ENCODE data around the gene GPATCH1.
"Not testable (repeated sequence)": the region's sequence is repeated elsewhere in the genome, so short reads cannot be mapped to it uniquely, and the experiment has no call there.

GPATCH1 gene, protein sequence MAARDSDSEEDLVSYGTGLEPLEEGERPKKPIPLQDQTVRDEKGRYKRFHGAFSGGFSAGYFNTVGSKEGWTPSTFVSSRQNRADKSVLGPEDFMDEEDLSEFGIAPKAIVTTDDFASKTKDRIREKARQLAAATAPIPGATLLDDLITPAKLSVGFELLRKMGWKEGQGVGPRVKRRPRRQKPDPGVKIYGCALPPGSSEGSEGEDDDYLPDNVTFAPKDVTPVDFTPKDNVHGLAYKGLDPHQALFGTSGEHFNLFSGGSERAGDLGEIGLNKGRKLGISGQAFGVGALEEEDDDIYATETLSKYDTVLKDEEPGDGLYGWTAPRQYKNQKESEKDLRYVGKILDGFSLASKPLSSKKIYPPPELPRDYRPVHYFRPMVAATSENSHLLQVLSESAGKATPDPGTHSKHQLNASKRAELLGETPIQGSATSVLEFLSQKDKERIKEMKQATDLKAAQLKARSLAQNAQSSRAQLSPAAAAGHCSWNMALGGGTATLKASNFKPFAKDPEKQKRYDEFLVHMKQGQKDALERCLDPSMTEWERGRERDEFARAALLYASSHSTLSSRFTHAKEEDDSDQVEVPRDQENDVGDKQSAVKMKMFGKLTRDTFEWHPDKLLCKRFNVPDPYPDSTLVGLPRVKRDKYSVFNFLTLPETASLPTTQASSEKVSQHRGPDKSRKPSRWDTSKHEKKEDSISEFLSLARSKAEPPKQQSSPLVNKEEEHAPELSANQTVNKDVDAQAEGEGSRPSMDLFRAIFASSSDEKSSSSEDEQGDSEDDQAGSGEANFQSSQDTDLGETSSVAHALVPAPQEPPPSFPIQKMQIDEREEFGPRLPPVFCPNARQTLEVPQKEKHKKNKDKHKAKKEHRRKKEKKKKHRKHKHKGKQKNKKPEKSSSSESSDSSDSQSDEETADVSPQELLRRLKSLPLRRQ

DNA sequence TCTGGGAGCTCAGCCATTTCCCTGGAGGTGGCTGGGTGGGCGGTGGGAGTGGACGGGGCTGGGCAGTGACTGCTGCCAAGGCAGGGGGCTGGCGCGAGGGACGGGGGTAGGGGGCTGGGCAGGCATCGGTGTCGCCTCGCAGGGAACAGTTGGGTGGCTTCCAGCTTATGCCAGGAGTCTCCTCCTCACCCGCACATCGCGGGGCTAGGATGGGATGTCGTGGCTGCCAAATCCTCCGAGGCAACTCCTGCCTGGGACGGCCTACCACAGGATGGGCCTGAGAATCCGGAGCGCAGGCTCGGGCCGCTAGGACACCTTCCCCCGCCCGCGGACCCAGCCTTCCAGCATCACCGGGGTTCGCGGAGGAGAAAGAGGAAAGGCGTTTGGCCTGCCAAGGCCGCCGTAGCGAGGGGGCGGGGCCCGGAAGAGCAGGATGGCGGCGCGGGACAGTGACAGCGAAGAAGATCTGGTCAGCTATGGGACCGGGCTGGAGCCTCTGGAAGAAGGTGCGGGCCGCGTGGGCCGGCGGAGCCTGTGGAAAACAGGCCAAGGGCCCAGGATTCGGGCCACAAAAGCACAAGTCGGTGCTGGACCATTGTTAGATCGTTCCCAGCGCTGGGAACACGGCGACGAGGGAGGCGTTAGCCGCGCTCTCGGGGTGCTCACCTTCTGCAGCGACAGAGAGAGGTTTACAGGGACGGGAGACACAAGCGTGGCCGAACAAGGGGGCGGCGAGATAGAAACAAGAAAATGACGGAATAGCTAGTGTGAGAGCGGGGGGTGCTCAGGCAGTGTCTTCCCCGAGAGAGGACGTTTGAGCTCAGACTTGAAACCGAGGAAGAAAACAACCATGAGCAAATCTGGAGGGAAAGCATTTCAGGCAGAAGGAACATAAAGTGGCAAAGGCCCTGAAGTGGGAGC, at the start of gene GPATCH1:
TSS of gene GPATCH1 (plus strand) at position 421 of the 921 bp plus-strand sequence. CDS start at position 434, 13 bp downstream.
- DNase-seq, result peak; percentile 82
- in situ Hi-C loops (cut with MboI; ENCODE audit: low pct_unique_long_range_greater_than_20kb, low sequenced_read_pairs), result no loop called here

DNA sequence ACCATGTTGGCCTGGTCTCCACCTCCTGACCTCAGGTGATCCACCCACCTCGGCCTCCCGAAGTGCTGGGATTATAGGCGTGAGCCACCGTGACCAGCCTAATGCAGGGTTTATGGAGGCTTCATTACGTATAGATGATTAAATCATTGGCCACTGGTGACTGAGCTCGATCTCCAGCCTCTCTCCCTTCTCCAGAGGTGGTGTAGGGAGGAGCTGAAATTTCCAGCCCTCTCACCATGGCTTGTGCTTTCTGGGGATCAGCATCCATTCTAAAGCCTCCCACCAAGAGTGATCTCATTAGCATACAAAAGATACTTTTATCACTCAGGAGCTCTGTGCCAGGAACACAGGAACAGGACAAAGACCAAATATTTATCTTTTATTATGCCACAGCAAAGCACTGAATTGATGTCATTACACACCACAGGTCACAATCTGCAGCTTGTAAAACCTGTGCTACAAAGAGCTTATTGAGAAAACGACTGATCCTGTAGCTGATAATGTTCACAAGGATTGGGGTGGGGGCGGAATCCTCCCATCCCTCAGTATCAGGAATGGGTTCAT, 48.7 kb upstream of the GPATCH1 start:
- DNase-seq, result no peak
- in situ Hi-C loops (cut with MboI; ENCODE audit: low pct_unique_long_range_greater_than_20kb, low sequenced_read_pairs), result no loop called here

DNA sequence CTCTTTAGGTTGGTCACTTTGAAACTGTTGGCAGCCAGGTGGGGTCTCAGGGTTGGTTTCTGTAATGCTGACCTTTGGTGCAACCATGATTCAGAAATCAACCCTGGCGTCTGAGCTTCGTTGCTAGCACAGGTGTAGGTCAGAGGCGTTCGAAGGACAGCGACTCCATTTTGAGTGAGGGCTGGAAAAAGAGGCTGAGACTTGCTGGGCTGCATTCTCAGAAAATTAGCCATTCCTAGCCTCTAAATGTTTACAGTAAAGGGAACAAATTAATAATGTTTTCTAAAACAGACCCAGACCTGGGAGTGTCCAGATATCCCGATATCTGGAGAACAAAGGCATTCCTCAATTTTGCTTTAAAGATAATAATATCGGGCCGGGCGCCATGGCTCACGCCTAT, 45.5 kb upstream of the GPATCH1 start:
- in situ Hi-C loops (cut with MboI; ENCODE audit: low pct_unique_long_range_greater_than_20kb, low sequenced_read_pairs), result no loop called here
- no peak for DNase-seq

DNA sequence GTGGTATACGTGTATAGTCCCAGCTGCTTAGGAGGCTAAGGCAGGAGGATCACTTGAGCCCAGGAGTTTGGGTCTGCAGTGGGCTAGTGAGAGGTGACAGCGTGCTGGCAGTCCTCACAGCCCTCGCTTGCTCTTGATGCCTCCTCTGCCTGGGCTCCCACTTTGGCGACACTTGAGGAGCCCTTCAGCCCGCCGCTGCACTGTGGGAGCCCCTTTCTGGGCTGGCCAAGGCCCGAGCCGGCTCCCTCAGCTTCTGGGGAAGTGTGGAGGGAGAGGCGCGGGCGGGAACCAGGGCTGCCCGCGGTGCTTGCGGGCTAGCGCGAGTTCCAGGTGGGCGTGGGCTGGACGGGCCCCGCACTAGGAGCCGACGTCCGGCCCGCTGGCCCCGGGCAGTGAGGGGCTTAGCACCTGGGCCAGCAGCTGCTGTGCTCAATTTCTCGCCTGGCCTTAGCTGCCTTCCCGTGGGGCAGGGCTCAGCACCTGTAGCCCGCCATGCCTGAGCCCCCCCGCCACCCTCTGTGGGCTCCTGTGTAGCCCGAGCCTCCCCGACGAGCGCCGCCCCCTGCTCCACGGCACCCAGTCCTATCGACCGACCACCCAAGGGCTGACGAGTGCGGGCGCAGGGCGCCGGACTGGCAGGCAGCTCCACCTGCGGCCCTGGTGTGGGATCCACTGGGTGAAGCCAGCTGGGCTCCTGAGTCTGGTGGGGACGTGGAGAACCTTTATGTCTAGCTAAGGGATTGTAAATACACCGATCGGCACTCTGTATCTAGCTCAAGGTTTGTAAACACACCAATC, 44.4 kb upstream of the GPATCH1 start:
- in situ Hi-C loops (cut with MboI; ENCODE audit: low pct_unique_long_range_greater_than_20kb, low sequenced_read_pairs); DNase-seq: not testable (repeated sequence)

DNA sequence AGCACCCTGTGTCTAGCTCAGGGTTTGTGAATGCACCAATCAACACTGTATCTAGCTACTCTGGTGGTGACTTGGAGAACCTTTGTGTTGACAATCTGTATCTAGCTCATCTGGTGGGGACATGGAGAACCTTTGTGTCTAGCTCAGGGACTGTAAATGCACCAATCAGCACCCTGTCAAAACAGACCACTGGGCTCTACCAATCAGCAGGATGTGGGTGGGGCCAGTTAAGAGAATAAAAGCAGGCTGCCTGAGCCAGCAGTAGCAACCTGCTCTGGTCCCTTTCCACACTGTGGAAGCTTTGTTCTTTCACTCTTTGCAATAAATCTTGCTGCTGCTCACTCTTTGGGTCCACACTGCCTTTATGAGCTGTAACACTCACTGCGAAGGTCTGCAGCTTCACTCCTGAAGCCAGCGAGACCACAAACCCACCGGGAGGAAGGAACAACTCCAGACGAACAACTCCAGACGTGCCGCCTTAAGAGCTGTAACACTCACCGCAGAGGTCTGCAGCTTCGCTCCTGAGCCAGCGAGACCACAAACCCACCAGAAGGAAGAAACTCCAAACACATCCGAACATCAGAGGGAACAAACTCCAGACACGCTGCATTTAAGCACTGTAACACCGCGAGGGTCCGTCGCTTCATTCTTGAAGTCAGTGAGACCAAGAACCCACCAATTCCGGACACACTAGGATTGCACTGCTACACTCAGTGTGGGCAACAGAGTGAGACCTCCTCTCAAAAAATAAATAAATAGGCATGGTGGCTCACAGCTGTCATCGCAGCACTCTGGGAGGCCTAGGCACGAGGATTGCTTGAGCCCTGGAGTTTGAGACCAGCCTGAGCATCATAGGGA, 43.6 kb upstream of the GPATCH1 start:
- in situ Hi-C loops (cut with MboI; ENCODE audit: low pct_unique_long_range_greater_than_20kb, low sequenced_read_pairs), result not testable (repeated sequence)
- DNase-seq, result peak; percentile 82

DNA sequence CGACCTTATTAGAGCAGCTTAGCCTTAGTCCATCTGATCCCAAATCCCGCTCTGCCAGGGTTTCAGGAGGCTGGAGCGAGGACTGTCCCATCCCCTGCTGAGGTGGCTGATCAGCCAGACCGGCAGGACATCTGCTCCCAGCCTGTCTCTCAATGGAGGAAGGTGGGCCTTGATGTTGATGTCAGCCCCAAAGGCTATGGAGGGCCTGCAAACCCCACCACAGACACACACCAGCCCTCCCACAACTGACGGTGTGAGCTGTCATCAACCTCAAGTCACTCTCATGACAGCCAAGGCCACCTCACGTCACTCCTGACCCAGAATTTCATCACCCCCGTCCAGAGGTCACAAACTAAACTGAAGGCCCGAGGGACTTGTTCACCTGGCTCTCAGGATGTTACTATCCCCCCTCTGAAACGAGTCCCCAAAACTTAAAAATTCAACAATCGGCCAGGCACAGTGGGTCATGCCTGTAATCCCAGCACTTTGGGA, 41.8 kb upstream of the GPATCH1 start:
- in situ Hi-C loops (cut with MboI; ENCODE audit: low pct_unique_long_range_greater_than_20kb, low sequenced_read_pairs), result no loop called here
- DNase-seq, result no peak

DNA sequence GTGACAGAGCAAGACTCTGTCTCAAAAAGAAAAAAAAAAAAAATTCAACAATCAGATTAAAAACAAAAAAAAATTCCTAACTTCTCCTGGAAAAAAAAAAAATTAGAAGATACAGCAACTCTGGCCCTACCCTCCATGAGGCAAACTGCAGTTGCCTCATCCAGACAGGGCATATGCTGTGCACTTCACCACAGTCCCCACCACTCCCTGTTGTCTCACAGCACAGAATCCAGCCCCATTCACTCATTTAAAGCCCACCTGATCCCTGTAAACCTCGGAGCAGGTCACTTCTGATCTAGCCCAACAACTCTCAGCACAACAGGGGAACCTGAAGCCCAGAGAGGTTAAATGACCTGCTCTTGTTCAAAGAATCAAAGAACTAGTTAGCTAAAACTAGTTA, 41.2 kb upstream of the GPATCH1 start:
- in situ Hi-C loops (cut with MboI; ENCODE audit: low pct_unique_long_range_greater_than_20kb, low sequenced_read_pairs), result no loop called here

DNA sequence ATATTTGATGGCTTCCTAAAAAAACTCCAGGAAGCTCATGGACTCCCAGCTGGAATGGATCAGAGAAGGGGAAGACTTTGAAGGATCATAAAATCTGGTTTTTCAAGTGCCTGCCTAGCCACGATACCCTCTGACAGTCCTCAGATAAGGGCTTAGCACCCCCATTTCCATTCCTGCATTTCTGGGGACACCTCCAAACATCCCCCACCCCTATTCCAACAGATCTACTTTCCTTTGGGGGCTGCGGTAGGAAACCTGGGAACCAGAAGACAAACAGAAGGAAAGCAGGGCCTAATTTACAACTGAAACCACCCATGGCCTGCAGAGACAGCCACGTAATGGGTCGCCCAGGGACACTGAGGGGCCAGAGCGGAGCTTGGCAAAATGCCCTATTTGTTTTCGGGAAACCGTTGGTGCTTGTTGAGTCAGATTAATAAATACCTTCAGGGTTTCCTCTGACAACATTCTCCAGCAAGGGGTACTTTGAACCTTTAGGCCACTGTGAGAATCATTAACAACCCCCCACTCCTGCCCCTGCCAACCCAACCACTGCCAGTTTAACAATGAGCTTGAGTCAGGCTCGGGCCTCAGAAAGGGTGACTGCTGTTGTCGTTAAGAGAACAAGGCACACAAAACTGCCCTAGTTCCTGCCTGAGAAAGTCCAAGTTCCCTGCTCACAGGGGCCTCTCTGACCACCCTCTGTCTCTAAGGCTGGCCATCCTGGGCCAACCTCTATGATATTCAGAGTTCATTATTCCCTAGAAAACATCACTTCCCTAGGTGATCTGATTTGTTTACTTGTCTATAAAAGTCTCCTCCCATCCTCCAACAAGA, 39.8 kb upstream of the GPATCH1 start:
- no peak for DNase-seq
- in situ Hi-C loops (cut with MboI; ENCODE audit: low pct_unique_long_range_greater_than_20kb, low sequenced_read_pairs), result no loop called here

More for the DNA sequence above, 41.2 kb upstream of the GPATCH1 start:
- DNase-seq, result no peak

DNA sequence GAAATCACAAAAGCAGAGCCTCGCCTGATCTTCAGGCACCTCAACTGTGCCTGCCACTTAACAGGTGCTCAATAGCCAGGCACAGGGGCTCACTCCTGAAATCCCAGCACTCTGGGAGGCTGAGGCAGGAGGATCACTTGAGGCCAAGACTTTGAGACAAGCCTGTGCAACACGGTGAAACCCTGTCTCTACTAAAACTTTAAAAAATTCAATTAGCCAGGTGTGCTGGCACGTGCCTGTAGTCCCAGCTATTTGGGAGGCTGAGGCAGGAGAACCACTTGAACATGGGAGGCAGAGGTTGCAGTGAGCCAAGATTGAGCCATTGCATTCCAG, 39.2 kb upstream of the GPATCH1 start:
- in situ Hi-C loops (cut with MboI; ENCODE audit: low pct_unique_long_range_greater_than_20kb, low sequenced_read_pairs); DNase-seq: not testable (repeated sequence)

DNA sequence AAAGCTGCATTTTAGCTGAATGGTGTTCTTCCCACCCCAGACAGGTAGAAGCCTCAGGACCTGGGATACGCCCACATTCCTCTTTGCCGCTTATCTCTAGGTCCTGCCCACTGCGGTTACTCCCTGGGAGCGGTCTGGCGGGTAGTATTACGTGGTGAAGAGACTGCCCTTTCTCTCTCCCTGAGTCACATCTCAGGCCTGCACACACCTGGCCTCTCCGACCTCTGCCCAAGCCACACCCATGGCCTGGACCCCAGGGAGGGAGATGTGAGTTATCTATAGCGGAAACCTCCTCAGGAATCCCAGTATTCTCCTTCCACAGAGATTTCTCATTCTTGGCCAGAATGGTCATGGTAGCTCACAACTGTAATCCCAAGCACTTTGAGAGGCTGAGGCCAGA, 33.6 kb upstream of the GPATCH1 start:
- in situ Hi-C loops (cut with MboI; ENCODE audit: low pct_unique_long_range_greater_than_20kb, low sequenced_read_pairs), result no loop called here

DNA sequence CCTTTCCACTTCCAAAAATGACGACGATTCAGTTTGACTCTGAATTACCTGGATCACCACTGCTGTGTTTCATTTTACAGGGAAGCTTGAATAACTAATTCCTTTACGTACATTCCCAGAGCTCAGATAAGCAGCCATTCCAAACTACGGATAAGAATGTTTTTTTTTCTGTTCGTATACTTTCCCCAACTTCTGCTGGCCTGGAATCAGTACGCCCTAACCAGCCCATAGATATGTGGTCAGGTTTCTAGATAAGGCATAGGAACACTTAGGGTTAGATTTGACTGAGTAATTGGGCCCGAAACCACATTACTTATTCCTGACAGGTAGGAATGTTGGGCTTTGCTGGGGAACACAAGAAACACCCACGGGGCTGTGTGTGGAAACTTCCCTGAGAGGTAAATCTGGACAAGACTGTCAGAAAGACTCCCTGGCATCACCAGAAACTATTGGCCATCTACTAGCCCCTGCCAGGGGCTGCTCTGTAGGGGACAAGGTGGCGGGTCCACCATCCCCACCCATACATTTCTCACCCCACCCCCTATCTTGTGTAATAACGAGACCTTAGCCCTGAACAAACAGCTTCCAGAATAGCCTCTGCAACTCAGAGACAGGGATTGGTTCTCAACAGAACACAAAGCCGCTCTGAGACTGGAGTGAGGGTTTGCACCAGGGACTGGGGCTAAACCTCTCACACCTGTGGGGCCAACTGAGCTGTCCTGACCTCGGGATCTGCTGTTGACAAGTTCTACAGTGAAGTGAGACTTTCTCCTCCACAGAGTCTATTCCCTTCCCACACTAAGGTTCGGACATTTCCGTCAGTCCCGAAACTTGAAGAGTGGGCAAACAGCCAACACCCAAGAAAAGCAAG, 31.9 kb upstream of the GPATCH1 start:
- in situ Hi-C loops (cut with MboI; ENCODE audit: low pct_unique_long_range_greater_than_20kb, low sequenced_read_pairs), result no loop called here
- DNase-seq, result no peak

More for the DNA sequence above, 33.6 kb upstream of the GPATCH1 start:
- DNase-seq, result no peak

DNA sequence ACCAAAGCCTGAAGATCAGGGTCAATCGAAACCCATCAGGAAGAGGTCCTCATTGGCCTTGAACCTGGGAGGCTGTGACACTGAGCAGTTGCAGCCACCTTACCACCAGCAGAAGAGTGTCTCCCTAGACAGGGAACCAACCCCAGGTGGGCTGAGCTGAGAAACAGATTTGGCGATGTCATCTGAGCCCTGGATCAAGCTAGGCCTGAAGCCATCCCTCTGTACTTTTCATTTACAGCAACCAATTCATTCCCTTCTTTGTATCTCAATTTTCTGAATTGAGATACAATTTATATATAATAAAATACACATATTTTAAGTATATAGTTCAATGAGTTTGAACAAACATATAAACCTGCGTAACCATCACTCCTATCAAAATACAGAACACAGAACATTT, 30.9 kb upstream of the GPATCH1 start:
- in situ Hi-C loops (cut with MboI; ENCODE audit: low pct_unique_long_range_greater_than_20kb, low sequenced_read_pairs), result no loop called here
- DNase-seq, result no peak

DNA sequence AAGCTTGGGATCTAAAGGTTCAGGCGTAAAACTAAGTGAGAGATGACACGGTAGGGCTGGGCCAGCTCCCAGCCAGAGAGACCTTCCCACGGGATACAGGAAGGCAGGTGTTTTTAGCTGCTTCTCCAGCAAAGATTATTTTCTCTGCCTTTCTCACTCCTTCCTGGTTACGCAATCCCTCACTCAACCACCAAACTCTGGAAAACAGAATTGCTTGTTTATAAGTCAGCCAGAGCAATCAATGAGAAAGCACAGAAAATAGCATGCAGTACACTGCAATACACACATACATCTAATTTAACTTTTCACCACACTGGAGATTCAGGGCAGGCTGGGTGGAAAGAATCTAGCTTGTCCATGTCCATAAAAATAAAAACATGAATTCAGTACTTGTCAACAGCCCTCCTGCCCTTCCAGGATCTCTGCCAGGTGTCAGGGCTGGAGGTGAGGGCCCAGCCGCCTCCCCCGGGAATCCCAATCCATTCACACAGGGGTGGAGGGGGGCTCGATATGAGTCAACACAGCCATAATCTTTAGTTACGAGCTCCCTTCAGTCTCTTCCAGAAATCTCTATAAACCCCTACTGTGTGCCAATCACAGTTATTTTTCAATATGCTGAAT, 28.5 kb upstream of the GPATCH1 start:
- in situ Hi-C loops (cut with MboI; ENCODE audit: low pct_unique_long_range_greater_than_20kb, low sequenced_read_pairs), result no loop called here
- peak; percentile 30 for DNase-seq

DNA sequence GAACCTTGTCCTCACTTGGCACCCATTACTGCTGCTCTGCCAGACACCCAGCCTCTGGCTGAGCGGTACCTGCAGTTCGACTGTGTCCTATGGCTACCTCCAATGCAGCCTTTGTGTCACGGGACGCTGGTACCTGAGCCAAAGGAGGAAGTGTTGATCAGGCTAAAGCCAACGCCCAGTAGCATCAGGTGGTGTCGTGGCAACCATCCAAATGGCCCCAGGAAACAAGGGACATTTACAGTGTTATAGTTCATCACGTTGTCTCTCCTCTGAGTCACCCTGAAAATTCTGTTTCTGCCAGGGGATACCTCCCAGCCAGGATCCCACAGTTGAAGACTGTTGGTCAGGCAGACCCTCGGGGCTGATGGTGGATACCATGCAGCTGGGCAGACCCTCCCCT, 26.4 kb upstream of the GPATCH1 start:
- in situ Hi-C loops (cut with MboI; ENCODE audit: low pct_unique_long_range_greater_than_20kb, low sequenced_read_pairs), result no loop called here
- DNase-seq, result no peak

DNA sequence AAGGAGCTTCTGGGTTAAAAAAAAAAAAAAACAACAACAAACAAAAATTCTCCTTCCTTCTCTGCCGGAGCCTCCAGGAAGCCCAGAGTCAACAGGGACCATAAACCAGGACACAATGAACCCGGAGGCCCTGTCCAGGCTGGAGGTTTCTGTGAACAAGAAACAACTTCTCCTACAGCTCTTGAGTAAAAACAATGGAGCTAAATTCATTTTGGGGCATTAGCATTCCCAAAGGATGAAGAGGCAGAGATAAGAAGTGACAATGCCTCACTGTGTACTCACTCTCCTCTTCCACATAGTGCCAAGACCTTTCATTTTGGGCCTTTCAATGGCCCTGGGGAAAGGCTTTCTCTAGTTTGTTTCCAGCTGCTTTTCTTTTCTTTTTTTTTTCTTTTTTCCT, 25.3 kb upstream of the GPATCH1 start:
- in situ Hi-C loops (cut with MboI; ENCODE audit: low pct_unique_long_range_greater_than_20kb, low sequenced_read_pairs), result no loop called here

More for the DNA sequence above, 25.3 kb upstream of the GPATCH1 start:
- DNase-seq, result no peak

Measured in KBM-7 (cell line).